Activated CD8-positive, alpha-beta memory T cell treated with anti-CD3 and anti-CD28 coated beads, Interleukin-2, amount 50 U/mL, for 1 hour (primary cell): Measurements from ENCODE around the gene CAMTA1.

Source experiments
- DNase-seq: peaks from one replicate; pipeline ENCODE4 v3.0.0-alpha.2; 2020; ENCODE audit errors: extremely low read depth

The CAMTA1 gene

GRCh38 chr1:6872573-6873261 lies 87.5 kb downstream of the CAMTA1 start:
- no peak for DNase-seq

- no peak for DNase-seq
Measured at GRCh38 chr1:6873298-6874015, 88.2 kb downstream of the CAMTA1 start.

GRCh38 chr1:6874298-6874697 lies 89.0 kb downstream of the CAMTA1 start:
- no peak for DNase-seq

- no peak for DNase-seq
Measured at GRCh38 chr1:6880951-6881690, 95.9 kb downstream of the CAMTA1 start.

GRCh38 chr1:6882414-6882813 lies 97.2 kb downstream of the CAMTA1 start:
- DNase-seq, result no peak

GRCh38 chr1:6884652-6885153 lies 99.4 kb downstream of the CAMTA1 start:
- DNase-seq, result no peak

- no peak for DNase-seq
Measured at GRCh38 chr1:6885426-6885825, 100.2 kb downstream of the CAMTA1 start.

GRCh38 chr1:6886523-6886922 lies 101.3 kb downstream of the CAMTA1 start:
- DNase-seq, result no peak

GRCh38 chr1:6888268-6888667 lies 103.0 kb downstream of the CAMTA1 start:
- DNase-seq, result no peak

- no peak for DNase-seq
Measured at GRCh38 chr1:6888870-6889269, 103.6 kb downstream of the CAMTA1 start.

- peak; percentile 0 for DNase-seq
Measured at GRCh38 chr1:6889875-6890480, 104.7 kb downstream of the CAMTA1 start.

GRCh38 chr1:6890686-6891085 lies 105.4 kb downstream of the CAMTA1 start:
- no peak for DNase-seq

- no peak for DNase-seq
Measured at GRCh38 chr1:6891781-6892579, 106.7 kb downstream of the CAMTA1 start.

- no peak for DNase-seq
Measured at GRCh38 chr1:6893388-6893787, 108.1 kb downstream of the CAMTA1 start.

GRCh38 chr1:6897138-6897537 lies 111.9 kb downstream of the CAMTA1 start:
- DNase-seq, result no peak

- no peak for DNase-seq
Measured at GRCh38 chr1:6898974-6899539, 113.8 kb downstream of the CAMTA1 start.

- no peak for DNase-seq
Measured at GRCh38 chr1:6899621-6900020, 114.4 kb downstream of the CAMTA1 start.

- no peak for DNase-seq
Measured at GRCh38 chr1:6902153-6902552, 116.9 kb downstream of the CAMTA1 start.

- DNase-seq, result no peak
Measured at GRCh38 chr1:6904476-6905170, 119.4 kb downstream of the CAMTA1 start.

- DNase-seq, result no peak
Measured at GRCh38 chr1:6905331-6905730, 120.1 kb downstream of the CAMTA1 start.
